MM.1S (cell line): ENCODE measurements around the gene PIGZ.

ENCODE experiments used
- EZH2 ChIP-seq: fragments of 300-600 bp; sonication (generic); optimal IDR thresholded peaks from 2 replicates; pipeline ENCODE3; 2017; ENCODE audit warnings: low read depth, mild to moderate bottlenecking, antibody characterized with exemption, low read length, mixed read lengths
- EZH2phosphoT487 ChIP-seq: fragments of 300-600 bp; sonication (generic); IDR thresholded peaks from 2 replicates; pipeline ENCODE4 v1.6.1; 2018; ENCODE audit warnings: antibody characterized with exemption, low read length
- TF ChIP-seq, protein P1 (sequence below): fragments of 300-600 bp; sonication (generic); IDR thresholded peaks from 2 replicates; pipeline ENCODE4 v1.5.1; 2016; ENCODE audit warnings: antibody characterized with exemption, low read length, mixed read lengths

- TF ChIP-seq, protein P1, sequence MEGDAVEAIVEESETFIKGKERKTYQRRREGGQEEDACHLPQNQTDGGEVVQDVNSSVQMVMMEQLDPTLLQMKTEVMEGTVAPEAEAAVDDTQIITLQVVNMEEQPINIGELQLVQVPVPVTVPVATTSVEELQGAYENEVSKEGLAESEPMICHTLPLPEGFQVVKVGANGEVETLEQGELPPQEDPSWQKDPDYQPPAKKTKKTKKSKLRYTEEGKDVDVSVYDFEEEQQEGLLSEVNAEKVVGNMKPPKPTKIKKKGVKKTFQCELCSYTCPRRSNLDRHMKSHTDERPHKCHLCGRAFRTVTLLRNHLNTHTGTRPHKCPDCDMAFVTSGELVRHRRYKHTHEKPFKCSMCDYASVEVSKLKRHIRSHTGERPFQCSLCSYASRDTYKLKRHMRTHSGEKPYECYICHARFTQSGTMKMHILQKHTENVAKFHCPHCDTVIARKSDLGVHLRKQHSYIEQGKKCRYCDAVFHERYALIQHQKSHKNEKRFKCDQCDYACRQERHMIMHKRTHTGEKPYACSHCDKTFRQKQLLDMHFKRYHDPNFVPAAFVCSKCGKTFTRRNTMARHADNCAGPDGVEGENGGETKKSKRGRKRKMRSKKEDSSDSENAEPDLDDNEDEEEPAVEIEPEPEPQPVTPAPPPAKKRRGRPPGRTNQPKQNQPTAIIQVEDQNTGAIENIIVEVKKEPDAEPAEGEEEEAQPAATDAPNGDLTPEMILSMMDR = no peak
- TF ChIP-seq EZH2 (no peak), EZH2phosphoT487 (no peak)
Observed at GRCh38 chr3:196974661-196975060, 6.0 kb upstream of the PIGZ start.
